UCSD-AML1 (cell line): ENCODE data around the gene TXNDC2.

Experiments
- DNase-seq: peaks from one replicate; lab custom pipeline; 2025; ENCODE audit not compliant: unreplicated experiment; lab: John Stamatoyannopoulos, UW

Gene TXNDC2

DNA sequence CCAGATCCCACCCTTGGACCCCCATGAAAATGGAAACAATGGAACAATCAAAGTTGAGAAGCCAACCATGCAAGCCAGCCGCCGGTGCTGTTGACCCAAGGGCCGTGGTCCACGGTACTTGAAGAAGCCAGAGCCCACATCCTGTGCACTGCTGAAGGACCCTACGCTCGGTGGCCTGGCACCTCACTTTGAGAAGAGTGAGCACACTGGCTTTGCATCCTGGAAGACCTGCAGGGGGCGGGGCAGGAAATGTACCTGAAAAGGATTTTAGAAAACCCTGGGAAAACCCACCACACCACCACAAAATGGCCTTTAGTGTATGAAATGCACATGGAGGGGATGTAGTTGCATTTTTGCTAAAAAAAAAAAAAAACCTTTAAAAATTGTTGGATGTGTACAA is 26.5 kb upstream of the TXNDC2 start:
- no peak for DNase-seq

DNA sequence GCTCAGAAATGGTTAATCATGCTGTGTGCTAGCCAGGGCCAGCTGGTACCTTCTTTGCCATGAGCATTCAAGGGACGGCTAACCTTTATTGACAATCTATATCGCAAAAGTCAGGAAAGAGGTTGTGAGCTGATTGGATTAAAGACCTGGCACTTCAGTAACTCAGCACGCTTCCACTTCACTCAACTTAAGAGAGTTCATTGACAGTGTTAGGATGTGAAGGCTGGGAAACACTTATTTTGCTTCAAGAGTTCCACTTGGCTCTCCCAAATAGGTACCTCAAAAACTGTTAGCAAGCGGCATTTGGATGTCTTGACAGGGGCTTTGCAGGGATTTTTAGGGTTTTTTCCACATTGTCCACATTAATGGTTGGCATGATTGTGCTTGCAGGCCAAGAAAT is 25.1 kb upstream of the TXNDC2 start:
- DNase-seq: no peak

DNA sequence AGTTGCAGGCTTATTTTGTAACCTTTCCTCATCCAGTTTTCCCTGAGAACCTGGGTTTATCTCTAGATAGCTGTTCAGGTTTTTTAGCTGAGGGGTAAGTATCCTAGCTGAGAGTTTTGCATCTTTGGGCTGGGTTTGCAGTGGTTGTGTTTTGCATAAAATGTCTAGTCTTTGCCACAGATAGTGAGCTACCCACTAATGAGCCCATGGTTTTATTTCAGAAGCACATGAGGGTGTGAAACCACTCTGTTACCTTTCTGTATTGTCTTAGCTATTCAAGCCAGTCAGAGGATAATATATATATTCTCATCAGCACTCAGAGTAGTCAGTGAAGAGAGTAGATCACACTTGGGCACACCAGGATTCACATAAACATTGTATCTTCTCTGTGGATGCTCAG is 24.6 kb upstream of the TXNDC2 start:
- DNase-seq: no peak

DNA sequence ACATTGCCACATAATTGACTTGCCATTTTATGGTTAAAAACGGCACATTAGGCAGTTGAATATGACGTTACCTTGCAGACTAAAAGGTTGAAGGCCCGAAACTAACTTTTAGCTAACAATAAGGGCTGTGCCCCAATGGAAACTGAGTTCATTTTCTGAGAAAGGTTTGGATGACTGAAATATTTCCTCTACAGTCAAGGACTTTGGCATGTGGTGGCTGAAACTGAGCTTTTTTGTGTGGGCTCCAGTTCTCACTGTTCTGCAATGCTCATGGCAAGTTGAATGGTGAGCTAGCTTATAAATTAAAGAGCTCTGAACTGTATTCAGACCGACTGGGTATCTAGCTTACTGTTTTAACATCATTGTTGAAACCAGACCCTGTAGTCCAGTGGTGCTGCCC is 23.8 kb upstream of the TXNDC2 start:
- DNase-seq: no peak

DNA sequence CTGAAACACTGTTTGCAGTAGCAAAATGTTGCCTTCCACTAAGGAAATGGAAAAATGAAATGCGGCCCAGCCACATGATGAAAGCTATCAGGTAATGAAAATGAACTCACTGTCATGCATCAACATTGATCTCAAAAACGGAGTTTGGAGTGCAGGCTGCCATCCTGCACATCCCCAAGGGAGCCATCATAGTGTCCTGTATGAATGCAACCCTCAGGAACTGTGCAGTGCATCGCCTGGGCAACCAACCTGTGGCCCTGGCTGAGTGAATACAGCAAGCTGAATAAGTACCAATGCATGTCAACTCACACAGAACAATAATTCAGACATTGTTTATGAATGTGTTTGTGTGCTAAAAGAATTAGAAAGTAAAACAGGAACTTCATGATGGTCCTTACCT is 23.1 kb upstream of the TXNDC2 start:
- DNase-seq: no peak

DNA sequence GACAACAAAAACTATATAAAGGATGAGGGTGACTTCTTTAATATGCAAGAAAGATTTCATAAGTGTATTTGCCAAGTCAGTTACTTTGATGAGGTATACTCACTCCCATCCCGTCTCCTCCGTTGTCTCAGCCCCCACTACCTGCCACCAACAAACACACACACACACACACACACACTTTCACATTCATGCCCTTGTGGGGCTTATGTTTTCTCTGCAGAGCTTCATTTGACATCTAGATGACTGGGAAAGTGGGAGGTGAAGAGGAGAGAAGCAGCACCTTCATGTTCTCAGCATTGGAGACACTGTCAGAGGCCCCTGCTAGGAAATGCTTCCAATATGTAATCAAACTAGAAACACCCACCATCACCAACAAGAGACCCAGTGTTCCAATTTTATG is 22.5 kb upstream of the TXNDC2 start:
- no peak for DNase-seq

DNA sequence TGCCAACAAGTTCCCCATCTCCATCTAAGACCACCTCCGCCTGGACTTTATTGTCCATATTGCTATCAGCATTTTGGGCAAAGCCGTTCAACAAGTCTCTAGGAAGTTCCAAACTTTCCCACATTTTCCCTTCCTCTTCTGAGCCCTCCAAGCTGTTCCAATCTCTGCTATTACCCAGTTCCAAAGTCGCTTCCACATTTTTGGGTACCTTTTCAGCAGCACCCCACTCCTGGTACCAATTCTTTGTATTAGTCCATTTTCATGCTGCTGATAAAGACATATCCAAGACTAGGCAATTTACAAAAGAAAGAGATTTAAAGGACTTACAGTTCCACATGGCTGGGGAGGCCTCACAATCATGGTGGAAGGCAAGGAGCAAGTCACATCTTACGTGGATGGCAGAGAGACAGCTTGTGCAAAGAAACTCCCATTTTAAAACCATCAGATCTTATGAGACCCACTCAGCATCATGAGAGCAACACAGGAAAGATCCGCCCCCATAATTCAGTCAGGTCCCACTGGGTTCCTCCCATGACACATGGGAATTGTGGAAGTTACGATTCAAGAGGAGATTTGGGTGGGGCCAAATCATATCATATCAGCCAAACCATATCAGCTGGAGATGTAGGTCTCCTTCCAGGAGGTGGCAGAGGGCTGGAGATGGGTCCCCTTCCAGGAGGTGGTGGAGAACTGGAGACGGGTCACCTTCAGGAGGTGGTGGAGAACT is 19.8 kb upstream of the TXNDC2 start:
- no peak for DNase-seq

DNA sequence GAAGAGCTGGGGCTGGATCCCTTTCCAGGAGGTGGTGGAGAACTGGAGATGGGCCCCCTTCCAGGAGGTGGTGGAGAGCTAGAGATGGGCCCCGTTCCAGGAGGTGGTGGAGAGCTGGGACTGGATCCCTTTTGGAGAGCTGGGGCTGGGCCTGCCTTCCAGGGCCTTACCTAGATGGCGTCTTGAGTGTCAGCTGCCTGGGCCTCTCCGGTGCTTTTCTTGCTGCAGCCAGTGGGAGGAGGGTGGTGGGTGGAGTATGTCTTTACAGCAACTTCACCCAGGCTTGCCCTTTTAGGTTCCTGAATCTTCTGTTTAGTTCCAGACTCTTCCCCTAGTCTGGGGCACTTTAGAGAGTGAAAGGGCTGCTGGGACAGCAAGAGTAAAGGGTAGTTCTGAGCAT is 19.1 kb upstream of the TXNDC2 start:
- DNase-seq: no peak

DNA sequence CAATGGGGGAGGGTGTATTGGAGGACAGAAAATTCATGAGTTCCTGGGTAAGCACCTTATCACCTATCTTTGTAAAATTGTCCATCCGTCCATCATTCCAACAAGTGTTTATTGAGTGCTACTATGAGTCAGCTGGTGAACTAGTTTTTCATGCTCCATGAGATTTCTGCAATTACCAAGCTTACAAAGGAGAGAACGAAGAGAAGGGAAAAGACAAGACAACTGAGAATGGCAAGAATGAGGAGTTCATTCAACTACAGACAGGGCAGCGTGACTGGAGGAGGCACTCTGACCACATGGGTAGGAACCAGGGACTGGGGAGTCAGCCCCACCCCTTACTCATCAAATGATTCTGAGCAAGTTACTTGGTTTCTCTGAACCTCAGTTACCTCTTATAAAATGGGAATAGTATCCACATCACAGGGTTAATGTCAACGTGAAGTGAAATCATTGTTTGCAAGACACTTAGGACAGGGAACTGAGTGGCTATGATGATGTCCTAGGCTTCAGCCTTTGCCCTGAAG is 18.6 kb upstream of the TXNDC2 start:
- DNase-seq: no peak

DNA sequence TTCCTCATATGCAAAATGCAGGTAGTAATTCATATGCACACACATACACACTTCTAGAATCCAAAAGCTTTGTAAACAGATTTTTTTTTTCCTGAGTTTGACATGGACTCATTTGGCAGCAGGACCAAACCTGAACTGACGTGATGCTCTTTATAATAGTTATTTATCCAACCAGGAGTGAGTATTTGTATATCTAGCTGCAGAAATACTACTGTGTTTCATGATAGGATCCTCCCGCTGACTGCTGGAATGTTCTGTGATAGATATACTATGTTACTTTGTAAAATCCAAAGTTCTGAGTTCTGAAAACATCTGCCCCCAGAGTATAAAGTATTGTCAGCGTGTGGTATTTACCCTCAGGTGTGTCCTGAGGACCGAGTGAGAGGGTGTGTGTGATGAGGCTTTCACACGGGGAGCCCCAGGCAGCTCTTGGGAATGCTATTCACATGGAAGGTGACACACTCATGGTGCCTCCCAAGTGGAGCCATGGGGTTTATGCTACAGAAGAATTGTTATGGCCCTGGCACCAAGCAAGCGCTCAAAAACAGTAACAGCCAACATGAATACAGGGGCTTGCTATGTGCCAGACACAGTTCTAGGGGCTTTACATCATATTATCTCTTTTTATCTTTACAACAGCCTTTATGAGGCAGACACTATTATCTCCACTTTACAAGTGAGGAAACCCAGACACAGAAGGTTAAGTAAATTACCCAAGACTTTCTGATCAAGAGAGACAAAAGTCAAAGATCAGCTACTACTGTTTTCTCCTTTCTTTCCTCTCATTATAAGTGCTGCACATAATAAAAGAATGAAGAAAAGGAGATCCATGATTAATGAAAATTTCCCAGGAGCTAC is 16.7 kb upstream of the TXNDC2 start:
- no peak for DNase-seq

DNA sequence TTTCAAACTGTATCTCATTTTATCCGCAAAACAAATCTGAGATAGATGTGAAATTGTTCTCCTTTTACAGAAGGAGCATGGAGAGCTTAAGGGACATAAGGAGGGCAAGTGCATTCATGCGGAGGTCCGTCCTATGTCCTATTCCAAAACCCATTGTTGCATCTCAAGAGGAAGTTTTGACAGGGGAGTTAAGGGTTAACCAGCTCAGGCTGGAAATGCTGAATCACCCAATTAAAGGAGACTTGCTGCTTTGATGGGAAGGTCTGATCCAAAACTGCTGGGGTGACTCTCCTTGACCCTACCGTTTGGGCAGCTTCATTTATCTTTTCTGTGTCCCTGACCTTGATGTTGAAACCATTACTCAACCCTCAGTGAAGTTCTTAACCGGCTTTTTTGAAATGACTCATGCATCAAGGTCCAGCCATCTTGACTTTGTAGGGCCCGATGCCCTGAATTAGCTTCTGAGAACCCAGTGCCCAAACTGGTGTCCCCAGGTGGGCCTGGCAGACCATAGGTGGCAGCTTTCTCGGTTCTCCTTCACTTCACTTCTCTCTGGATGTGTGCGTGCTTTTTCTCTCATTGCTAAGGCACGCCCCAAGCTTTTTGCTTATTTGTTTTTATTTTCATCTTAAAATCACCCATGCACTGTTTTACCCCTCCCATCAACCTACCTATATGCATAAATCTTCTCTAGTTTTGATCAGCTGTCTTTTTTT is 15.9 kb upstream of the TXNDC2 start:
- DNase-seq: no peak

DNA sequence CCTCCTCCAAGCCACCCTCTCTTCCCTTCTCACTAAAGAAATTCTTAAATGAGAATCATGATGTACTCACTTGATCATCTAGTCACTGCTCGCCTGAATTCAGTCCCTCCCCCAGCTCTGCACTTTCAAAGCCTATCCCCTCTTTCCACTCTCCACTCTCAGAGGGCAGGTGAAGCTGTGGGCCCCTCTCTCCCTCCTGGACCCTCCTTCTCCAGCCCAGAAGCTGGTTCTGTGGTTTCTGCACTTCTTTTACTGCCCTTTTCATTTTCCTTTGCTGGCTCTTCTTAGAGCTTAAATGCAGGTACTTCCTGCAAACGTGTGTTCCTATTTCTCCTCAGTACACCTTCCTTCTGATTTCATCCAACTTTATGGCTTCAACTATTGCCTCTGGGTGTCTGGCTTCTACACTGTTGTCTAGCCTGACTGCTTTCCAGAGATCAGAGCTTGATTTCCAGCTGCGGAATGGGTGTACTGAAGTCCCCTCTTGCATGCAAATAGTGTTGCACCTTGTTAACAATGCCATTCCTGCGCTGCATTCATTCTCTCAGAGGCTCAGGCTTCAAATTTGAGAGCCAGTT is 15.3 kb upstream of the TXNDC2 start:
- DNase-seq: no peak

DNA sequence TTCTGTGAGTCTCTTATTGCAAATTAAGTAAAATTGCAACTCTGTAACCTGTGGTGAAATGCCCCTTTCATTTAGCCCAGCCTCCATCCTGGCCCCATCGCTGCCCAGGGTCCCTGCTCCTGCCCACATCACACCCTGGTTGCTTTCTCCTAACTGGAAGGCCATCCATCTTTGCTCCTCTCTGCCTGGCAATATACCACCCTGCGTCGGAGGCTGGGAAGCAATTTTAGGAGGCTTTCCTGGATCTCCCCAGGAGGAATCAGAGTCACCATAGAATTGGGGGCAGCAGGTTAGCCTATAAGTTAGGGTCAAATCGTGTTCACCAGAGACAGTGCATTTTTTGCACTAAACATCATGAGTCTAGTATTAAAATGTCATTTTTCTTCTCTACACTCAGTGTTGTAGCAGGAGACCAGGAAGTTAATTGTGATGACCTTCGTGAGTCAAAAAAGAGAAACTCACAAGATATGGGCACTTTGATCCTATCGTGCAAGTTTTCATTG is 14.5 kb upstream of the TXNDC2 start:
- no peak for DNase-seq

DNA sequence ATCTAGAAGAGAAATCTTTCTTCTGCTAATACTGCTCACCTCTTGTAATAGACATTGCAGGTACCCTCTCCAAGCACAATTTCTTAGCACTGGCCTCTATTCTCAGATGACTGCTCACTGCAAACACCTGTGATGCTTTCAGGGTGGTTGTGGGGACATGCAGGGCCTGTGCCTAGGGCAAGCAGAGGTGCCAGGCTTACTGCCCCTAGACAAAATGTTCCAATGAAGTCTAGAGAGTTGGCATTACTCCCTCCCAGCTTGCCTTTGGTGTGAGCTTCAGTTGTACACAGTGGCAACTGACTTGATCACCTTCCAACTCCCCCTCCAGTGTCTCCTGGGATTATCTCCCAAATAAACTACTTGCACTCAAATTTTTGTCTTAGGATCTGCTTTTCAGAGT is 12.9 kb upstream of the TXNDC2 start:
- DNase-seq: no peak

DNA sequence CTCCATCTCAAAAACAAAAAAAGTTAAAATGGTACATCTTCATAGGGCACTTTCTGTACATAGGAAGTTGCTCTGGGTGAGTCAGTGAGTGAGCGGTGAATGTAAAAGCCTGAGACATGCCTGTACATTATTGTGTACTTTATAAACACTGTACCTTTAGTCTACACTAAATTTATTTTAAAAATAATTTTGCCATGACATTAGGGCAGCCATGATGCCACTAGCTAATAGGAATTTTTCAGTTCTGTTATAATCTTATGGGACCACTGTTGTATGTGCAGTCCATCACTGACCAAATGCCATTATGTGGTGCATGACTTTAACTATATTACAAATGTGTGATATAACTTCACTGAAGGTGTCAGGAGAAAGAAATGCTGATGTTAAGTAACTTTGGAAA is 11.0 kb upstream of the TXNDC2 start:
- no peak for DNase-seq

DNA sequence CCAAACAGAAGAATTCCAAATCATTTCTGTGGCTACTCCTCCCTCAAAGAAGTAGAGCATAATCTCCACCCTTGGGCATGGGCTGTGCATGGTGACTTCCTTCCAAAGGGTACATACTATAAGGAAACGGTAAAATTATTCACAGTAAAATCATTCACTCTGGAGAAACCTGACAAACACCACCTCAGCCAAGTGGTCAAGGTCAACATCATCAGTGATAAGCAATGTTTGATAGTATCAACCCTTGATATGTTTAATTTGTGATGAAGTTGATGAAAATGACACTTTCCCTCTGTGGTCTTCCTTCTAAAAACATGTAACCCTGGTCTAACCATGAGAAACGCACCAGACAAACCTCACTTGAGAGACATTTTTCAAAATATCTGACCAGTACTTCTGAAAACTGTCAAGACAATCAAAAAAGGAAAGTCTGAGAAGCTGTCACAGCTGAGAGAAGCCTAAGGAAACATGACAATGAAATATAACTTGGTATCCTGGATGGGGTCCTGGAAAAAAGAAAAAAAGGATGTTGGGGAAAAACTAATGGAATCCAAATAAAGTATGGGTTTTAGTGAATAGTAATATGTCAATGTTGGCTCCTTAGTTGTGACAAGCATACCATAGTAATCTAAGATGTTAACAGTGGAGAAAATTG is 9.4 kb upstream of the TXNDC2 start:
- no peak for DNase-seq

DNA sequence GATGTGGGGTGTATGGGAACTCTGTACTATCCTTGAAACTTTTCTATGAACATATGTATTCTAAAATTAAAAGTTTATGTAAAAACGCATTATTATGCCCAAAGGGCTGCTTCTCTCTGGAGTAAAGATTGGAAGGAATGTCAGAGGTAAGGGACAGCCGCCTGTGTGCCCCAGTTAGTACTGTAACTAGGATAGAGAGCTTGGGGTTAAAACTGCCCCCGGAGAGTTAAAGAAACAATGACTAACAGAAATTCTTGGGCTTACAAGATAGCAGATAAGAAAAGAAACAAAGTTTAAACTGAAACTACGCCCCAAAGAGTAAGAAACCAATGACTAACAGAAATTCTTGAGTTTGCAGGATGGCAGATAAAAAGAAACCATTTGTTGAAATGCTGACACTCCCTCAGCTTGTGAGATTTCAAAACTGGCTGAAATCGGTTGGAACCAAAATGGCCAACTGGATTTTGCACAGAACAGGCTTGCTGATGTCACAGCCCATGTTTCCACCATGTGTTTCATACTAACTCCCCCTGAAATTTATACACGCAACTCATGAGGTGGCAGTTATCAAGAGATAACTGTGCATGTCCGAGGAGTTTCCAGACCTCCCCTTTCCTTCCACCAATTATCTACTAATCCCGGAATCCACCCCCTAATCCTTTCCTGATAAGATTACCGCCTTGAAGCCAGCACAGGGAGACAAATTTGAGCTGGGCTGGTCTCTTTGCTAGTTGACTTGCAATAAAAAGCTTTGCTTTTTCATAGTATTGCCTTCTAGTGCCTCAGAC is 8.7 kb upstream of the TXNDC2 start:
- DNase-seq: no peak

DNA sequence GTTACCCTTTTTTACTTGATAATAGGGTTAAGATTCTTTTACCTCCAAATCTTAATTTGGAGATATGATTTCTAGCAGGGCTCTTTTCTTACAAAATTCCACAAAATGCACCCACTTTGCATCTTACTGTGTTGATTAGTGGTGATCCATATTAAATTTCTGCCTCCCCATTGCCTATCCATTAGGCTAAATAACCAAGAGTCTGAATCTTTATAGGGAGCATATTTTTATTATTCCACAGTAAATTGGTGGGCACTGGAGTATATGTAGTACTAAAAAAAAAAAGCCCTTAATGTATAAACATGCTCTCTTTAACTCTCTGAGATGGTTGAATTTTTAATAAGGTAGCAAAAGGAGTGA is 8.1 kb upstream of the TXNDC2 start:
- DNase-seq: no peak

DNA sequence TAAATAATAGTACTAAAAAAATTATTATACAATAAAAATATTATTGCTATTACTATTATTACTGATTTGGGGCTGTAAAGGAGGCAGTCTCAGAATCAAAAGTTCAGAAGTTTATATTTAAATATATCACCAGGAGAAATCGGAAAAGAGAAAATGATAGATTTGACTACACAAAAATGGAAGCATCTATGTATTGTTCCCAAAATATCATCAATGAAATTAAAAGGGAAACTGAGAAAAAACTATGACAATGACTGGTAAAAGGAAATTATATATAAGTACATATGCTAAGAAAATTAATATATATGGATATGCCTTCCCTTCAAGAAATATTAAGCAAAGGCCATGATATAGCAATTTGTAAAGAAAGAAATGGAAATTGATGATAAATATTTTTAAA is 7.7 kb upstream of the TXNDC2 start:
- no peak for DNase-seq

DNA sequence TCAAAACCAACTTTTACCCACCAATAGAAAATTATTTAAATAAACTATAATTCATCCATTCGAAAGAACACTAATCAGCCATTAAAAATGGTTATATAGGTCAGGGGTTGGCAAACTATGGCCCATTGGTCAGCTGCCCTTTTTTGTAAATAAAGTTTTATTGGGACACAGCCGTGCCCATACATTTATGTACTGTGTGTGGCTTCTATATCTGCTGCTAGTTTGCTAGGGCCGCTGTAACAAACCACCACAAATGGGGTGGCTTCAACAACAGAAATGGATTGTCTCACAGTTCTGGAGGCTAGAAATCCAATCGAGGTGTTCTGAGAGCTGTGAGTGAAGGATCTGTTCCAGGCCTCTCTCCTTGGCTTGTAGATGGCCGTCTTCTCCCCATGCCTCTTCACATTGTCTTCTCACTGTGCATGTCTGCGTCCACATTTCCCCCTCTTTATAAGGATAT is 7.0 kb upstream of the TXNDC2 start:
- no peak for DNase-seq
